Esophagus mucosa (tissue), 1 donor: ENCODE measurements around the gene FBF1. TPM values are rescaled to one million over a fixed set of nuclear protein-coding genes. Genes with fewer than 3 reads are reported as not detected.

Experiments
- ATAC-seq: fragments of 200-7000 bp; cut with Tn5 transposase; one replicate; pipeline ENCODE4 v1.9.1; 2020
- total RNA-seq: library from RNA; stranded (reverse); gene quantifications from one replicate; pipeline ENCODE4 v1.2.4, GENCODE V29; 2023
- donor health status: DM: yes; HTN: yes; CAD: no.

Gene FBF1
- total RNA-seq, 1 donor from 2014 or later, result 7.8 TPM

GRCh38 chr17:75950855-75951554, 10.2 kb upstream of the FBF1 start:
- no peak for ATAC-seq

DNA sequence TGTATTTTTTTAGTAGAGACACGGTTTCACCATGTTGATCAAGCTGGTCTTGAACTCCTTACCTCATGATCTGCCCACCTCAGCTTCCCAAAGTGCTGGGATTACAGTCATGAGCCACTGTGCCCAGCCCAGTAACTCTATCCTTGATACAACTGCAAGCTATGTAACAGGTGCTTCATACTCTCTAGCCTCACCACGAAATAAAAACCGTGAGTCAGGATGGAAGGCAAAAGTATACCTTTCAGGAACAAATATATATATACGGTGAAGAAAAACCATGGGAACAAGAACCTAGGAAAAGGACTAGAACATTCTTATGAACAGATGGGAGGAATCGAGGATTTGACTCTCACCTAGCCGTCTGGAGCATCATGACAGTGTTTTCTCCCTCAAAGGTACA, 9.6 kb upstream of the FBF1 start:
- ATAC-seq, result no peak

GRCh38 chr17:75945211-75945610, 4.4 kb upstream of the FBF1 start:
- no peak for ATAC-seq

- ATAC-seq, result no peak
Observed at GRCh38 chr17:75943491-75943890, 2.6 kb upstream of the FBF1 start.

GRCh38 chr17:75942473-75942872, 1.6 kb upstream of the FBF1 start:
- ATAC-seq, result no peak

- no peak for ATAC-seq
Observed at GRCh38 chr17:75941442-75941819, 589 bp upstream of the FBF1 start.

GRCh38 chr17:75937652-75938051, 3.2 kb downstream of the FBF1 start:
- ATAC-seq, result no peak

- ATAC-seq, result no peak
Observed at GRCh38 chr17:75933808-75934207, 7.0 kb downstream of the FBF1 start.

- peak; percentile 61 for ATAC-seq
Observed at GRCh38 chr17:75932852-75933251, 8.0 kb downstream of the FBF1 start.

- no peak for ATAC-seq
Observed at GRCh38 chr17:75931062-75931461, 9.8 kb downstream of the FBF1 start.

- peak; percentile 93 for ATAC-seq
Observed at GRCh38 chr17:75927286-75927922, 13.4 kb downstream of the FBF1 start.

- no peak for ATAC-seq
Observed at GRCh38 chr17:75926456-75926855, 14.4 kb downstream of the FBF1 start.

DNA sequence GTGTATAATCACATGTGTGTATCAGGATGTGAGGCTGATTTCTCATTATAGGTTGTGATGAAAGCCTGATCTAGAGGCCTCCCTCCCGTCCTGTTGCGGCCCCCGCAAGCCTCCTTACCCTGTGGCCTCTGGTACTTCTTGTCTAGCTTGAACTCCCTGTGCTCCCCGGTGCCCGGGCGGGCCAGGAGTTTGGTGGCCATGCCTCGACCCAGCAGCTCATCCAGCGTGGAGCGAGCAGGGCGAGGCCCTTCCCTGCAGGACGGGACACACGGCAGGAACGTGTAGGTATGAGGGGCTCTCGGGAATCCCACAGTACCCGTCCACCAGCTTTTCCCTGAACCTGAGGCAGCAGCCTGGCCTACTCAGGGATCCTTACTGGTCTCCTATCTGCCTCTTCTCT, 14.9 kb downstream of the FBF1 start:
- ATAC-seq, result no peak

DNA sequence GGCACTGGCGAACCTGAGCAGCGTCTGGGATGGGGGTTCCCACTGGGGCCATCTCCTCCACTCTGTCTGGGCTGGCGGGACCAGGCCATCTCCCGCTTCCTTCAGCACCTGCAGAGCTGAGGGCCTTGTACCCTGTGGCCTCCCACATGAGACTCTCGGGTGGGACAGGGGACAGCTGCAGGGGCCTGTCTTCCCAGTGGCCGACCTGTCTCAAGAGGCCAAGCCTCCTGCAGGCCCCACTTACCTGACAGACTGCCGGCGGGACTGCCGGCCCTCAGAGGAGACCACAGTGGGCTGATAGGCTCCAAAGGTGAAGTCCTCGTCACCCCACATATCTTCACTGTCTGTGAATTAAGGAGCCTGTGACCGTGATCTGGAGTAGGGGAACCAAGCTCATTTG, 15.7 kb downstream of the FBF1 start:
- ATAC-seq, result no peak

GRCh38 chr17:75922963-75923874, 17.6 kb downstream of the FBF1 start:
- ATAC-seq, result no peak

DNA sequence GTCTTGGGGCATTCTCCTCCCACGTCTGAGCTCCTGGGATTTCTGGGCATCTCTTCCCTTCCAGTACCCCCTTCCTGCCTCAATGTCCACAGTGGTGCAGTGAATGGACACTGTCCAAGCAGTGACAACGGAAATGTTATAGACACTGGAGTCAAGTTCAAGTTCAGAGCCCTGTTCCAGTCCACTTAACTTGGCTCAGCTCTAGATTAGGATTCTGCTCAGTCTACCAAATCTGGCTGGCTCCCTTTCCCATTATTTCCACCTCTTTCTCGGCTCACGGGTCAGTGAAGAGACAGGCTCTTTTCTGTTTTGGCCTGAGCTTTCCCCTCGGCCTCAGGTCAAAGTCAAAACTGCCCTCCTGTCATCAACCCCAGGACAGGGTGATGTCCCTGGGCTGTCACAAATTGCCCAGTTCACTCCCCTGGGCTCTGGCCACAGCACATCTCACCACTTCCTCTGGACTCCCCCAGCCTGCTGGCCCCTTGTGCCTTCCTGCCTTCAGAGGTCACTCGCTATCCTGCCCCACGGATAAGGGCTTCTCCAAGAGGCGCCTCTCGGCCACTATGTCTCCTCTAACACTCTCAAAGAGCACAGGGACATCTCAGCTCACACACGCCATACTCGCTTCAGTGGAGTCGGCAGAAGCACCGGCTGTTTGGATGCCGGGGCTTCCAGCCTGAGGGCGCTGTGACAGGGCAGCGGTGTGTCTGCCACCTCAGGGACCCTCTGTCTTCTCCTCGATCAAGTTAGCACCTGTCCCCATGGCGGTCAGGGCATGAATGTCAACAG, 18.5 kb downstream of the FBF1 start:
- ATAC-seq, result no peak

DNA sequence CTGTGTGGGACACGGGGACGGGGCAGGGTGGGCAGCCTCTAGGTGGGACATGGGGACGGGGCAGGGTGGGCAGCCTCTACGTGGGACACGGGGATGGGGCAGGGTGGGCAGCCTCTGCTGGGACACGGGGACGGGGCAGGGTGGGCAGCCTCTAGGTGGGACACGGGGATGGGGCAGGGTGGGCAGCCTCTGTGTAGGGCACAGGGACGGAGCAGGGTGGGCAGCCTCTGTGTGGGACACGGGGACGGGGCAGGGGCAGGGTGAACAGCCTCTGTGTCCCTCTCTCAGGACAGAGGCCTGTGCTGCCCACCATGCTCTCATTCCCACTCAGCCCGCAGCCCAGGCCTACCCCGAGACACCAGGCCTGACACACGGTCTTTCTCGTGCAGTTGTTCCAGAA, 19.2 kb downstream of the FBF1 start:
- no peak for ATAC-seq

DNA sequence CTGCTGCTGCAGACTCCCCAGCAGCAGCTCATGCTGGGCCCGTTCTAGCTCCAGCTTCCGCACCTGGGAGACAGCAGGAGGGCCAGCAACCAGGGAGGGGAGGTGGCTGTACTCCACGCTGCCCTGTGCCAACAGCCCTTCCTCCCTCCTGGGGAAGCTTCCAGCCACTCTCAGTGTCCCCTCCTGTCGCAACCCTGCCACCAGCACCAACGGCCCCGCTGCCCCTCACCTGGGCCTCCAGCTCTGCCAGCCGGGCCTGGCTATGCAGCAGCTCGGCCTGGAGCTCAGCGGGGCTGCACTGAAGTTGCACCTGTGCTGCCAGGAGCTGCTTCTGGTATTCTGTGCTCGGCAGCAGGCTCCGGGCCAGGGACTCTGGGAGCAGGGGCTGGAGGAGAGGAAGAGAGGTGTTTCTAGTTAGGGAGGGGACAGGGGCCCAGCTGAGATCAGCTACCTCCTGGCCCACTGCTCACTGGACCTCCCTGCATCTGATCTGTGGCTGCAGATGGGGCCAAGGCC, 20.7 kb downstream of the FBF1 start:
- no peak for ATAC-seq

- ATAC-seq, result no peak
Observed at GRCh38 chr17:75919611-75920010, 21.2 kb downstream of the FBF1 start.

DNA sequence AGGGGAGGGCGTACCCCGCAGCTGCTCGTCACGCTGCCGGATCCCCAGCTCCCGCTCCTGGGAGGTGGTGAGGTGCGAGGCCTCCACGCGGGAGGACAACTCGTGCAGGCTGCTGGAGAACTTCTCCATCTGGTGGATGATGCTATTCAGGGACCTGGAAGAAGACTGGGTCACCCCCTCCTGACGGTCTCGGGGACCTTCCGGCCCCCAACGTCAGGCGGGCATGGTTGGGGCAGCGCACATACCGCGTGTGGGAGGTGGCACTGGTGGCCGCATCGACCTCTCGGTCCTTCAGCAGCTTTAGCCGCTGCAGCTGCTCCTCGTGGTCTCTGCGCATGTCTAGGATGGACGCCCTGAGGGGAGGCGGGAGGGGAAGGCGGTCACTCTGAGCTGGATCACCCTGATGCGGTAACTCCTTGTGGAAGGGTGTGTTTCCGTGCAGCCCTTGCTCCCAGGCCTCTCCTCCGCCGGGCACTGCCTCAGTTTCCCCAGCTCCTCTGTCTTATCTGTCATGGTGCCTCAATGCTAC, 22.9 kb downstream of the FBF1 start:
- ATAC-seq, result no peak

DNA sequence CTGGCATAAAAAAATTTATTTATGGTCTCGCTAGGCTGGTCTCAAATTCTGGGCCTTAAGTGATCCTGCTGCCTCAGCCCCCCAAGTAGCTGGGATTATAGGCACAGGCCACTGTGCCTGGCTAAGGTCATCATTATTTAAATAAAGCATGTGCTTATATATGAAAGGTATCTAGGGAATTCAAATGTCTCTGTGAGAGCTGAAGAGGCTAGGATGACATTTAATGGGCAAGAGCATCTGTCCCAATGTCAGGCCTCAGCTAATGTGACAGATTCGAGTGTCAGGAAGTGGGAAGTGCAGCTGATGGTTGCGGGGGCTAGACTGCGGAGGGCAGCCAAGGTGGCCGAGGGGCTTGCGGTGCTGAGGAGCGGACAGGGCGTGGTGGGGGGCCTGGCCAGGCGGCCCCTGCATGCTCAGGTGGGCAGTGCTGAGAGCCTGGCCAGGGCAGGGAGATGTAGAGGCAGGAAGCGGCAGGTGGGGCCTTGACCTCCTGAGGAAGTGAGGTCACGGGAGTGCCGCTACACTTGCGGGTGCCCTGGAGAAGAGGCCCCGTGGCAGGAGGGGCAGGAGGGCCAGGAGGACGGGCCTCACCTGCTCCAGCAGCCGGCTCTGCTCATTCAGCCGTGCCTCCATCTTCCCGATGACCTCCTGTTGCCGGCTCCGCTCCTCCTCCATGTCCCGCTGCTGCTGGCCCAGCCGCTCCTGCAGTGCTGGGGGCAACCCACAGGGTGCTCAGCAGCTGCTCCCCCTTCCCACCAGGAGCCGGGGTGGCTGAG, 23.5 kb downstream of the FBF1 start:
- no peak for ATAC-seq
